ENCODE measurements around the gene AGXT. TPM values are rescaled to one million over a fixed set of nuclear protein-coding genes. Genes with fewer than 3 reads are reported as not detected.
A peak's percentile ranks its signal among the peaks of the same experiment; 100 is the strongest.

AGXT gene
- total and polyA plus RNA-seq, 12 donors: 0.09 TPM; not detected in 11

DNA sequence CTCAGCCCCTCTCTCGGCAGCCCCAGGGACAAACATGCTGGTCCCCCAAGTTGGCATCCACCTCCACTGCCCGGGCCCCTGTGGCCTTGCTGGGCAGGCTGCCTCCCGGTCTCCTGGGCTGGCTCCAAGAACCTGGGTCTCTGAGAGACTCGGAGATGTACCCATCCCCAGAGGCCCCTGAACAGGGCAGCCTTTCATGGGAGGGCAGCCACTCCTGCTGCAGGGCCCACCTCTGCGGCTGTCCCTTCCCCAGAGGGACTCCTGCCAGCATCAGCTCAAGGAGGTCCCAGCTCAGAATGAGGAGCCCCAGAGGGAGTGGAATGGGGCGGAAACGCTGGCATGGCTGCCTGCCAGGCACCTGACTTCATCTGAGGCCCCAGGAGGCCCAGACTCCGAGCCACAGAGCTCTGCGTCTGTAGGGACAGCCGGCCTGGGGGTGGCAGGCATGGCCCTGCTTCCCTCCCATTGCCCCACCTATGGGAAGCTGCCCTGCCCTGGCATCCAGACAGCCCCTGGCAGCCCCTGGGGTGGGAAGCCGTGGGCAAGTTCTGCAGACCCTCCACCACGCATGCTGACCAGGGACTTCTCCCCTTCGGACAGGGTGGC is 36.7 kb downstream of the AGXT start:
- ATAC-seq: peak in 1 of 8 donors; percentile 7
- no peak overlapping the region for H3K27ac ChIP-seq
- H3K4me1 ChIP-seq: peaks cover 0 to 20% (median 0%) of the 10 kb centered on the region in 9 donors
- H3K9me3 ChIP-seq: peaks cover 0 to 15% (median 0%) of the 10 kb centered on the region in 11 donors
- peaks cover 0 to 22% (median 0%) of the 10 kb centered on the region in 7 donors for H3K27me3 ChIP-seq
- no peak overlapping the region for H3K4me3 ChIP-seq
- WGBS, 2 donors: 78 to 82% methylated on average over 13 of the region's 13 CpGs
- TF ChIP-seq, protein P1, sequence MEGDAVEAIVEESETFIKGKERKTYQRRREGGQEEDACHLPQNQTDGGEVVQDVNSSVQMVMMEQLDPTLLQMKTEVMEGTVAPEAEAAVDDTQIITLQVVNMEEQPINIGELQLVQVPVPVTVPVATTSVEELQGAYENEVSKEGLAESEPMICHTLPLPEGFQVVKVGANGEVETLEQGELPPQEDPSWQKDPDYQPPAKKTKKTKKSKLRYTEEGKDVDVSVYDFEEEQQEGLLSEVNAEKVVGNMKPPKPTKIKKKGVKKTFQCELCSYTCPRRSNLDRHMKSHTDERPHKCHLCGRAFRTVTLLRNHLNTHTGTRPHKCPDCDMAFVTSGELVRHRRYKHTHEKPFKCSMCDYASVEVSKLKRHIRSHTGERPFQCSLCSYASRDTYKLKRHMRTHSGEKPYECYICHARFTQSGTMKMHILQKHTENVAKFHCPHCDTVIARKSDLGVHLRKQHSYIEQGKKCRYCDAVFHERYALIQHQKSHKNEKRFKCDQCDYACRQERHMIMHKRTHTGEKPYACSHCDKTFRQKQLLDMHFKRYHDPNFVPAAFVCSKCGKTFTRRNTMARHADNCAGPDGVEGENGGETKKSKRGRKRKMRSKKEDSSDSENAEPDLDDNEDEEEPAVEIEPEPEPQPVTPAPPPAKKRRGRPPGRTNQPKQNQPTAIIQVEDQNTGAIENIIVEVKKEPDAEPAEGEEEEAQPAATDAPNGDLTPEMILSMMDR (IDR thresholded peaks at IDR 0.05): no peak
- no peaks in the 10 kb centered on the region for H3K36me3 ChIP-seq
- intact Hi-C loops (cut with DNase I): no loop called here
- peak in 1 of 2 donors; percentile 7 for DNase-seq

DNA sequence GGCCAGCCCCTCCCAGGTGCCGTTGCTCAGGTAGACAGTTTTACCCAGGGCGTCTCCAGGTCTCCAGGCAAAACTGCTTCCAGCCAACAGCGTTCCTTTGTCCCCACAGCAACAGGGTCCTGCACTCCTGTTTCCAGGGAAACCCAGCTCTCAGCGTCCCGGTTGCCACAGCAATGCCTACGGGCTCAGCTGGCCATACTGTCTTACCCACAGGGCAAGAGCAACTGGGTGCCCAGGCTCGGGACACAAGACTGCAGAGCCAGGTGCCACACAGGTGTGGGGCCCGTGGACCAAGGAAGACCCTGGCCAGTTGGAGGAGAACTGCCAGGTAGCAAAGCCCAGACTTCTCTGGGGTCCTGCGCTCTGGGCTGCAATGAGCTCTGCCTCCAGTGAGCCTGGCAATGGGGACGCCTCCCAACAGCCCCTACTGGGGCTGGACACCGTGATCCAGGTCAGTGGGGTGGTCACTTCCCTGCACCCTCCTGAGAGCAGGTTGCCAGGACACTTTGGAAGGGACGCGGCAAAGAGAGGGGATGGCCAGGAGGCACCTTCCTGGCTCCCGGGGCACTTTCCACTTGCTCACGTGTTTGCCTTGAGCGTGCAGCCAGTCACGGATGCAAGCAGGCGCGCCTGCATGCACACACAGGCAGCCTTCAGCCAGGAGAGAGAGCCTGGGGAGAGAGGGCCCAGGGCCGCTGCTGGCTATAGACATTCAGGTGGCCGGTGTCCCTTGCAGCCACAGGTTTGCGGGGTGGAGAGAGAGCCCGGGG is 37.7 kb downstream of the AGXT start, which contains the start of gene CROCC2:
Gene CROCC2 (plus strand): TSS at position 196 of the 770 bp plus-strand sequence. CDS start 178 bp downstream, at position 374.
- ATAC-seq (no peak), DNase-seq (peak in 1 of 2 donors; percentile 8)
- TF ChIP-seq, protein P1 (IDR thresholded peaks at IDR 0.05): no peak
- Histone ChIP-seq H3K9me3 (peaks cover 0 to 6% (median 0%) of the 10 kb centered on the region in 11 donors), H3K27me3 (peaks cover 0 to 24% (median 0%) of the 10 kb centered on the region in 7 donors), H3K4me3 (no peak within 1 kb of the TSS), H3K36me3 (no peaks in the 10 kb centered on the region), H3K4me1 (peaks cover 0 to 20% (median 0%) of the 10 kb centered on the region in 9 donors), H3K27ac (no peak within 1 kb of the TSS)
- 72 to 77% methylated on average over 23 of the region's 23 CpGs for WGBS, 2 donors
- intact Hi-C loops (cut with DNase I): no loop called here

DNA sequence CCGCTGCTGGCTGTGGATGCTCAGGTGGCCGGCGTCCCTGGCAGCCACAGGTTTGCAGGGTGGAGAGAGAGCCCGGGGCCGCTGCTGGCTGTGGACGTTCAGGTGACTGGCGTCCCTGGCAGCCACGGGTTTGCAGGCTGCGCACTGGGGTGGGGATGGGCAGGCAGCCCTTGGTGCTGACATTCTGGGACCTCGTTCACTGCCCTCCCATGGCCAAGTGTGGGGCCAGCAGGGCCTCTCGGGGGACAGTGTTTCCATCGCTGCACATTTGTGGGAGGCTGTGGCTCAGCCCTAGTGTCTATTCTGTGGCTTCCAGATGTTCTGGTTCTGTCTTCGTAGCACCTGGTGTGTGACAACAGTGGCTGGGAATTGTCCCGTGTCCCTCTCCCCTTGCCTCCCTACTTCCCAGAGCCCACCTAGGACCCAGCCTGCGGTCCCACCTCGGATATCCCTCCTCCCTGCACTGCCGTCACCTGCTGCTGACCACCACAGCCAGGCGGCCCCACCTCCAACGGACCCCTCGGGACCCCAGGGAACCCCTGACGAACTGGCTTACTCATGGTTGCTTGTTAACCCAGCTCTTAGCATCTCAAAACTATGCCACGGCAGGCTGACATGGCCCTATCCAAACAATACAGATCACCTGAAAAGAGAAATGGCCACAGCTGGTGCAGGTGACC is 38.4 kb downstream of the AGXT start:
- 70 to 74% methylated on average over 20 to 22 of the region's 22 CpGs for WGBS, 2 donors
- no peaks in the 10 kb centered on the region for H3K36me3 ChIP-seq
- no peak for ATAC-seq
- H3K4me3 ChIP-seq: no peak overlapping the region
- intact Hi-C loops (cut with DNase I): no loop called here
- no peak for DNase-seq
- H3K4me1 ChIP-seq: peaks cover 0 to 20% (median 0%) of the 10 kb centered on the region in 9 donors
- no peak overlapping the region for H3K27ac ChIP-seq
- TF ChIP-seq, protein P1 (IDR thresholded peaks at IDR 0.05): no peak
- H3K9me3 ChIP-seq: no peaks in the 10 kb centered on the region
- peaks cover 0 to 20% (median 0%) of the 10 kb centered on the region in 7 donors for H3K27me3 ChIP-seq
